Calu3 (cell line): ENCODE measurements around the gene SLC16A10. TPM values are rescaled to one million over a fixed set of nuclear protein-coding genes. Genes with fewer than 3 reads are reported as not detected.

Experiments used
- BruUV-seq: library from RNA; stranded (reverse); fragments of 400-500 nt; replicated peaks from 2 replicates; lab custom pipeline; 2021; lab: Mats Ljungman, UMichigan
- CTCF ChIA-PET: fragments of 300-600 bp; sonication (Branson Sonifier 250); formaldehyde crosslinking; loops from one replicate; lab custom pipeline; 2022; ENCODE audit warnings: antibody characterized with exemption; lab: Charles Lee
- DNase-seq: peaks from one replicate; pipeline ENCODE4 v3.0.0; 2022
- H3K27ac Mint-ChIP-seq: one replicate; pipeline ENCODE4 v1.8.0; 2022; ENCODE audit warnings: mixed read lengths; ENCODE audit not compliant: unreplicated experiment
- H3K27me3 Mint-ChIP-seq: one replicate; pipeline ENCODE4 v1.8.0; 2022; ENCODE audit warnings: mixed read lengths; ENCODE audit not compliant: unreplicated experiment
- H3K36me3 Mint-ChIP-seq: one replicate; pipeline ENCODE4 v1.8.0; 2022; ENCODE audit warnings: mild to moderate bottlenecking, moderate library complexity, mixed read lengths; ENCODE audit not compliant: insufficient read depth, unreplicated experiment
- H3K4me1 Mint-ChIP-seq: one replicate; pipeline ENCODE4 v1.8.0; 2022; ENCODE audit warnings: mild to moderate bottlenecking, low read depth, mixed read lengths; ENCODE audit not compliant: unreplicated experiment
- H3K4me3 Mint-ChIP-seq: one replicate; pipeline ENCODE4 v1.8.0; 2022; ENCODE audit warnings: mild to moderate bottlenecking, low read depth, moderate library complexity, mixed read lengths; ENCODE audit not compliant: unreplicated experiment
- H3K9me3 Mint-ChIP-seq: one replicate; pipeline ENCODE4 v1.8.0; 2022; ENCODE audit warnings: low read depth, mixed read lengths; ENCODE audit not compliant: unreplicated experiment
- intact Hi-C: fragments of 100-400 bp; cut with micrococcal nuclease; formaldehyde crosslinking; loops from one replicate; pipeline ENCODE4 v1.10.0; 2022; ENCODE audit not compliant: unreplicated experiment
- total RNA-seq: library from RNA; stranded (reverse); gene quantifications from 2 replicates; pipeline ENCODE4 v1.2.3, GENCODE V29; 2022
- TF ChIP-seq, protein P1 (sequence below): fragments of 200-600 bp; IDR thresholded peaks from one replicate; pipeline ENCODE4 v1.8.0; 2022; ENCODE audit warnings: antibody characterized with exemption; ENCODE audit not compliant: unreplicated experiment

SLC16A10 gene
- total RNA-seq, 1 experiment from 2014 or later, result 2.6 TPM

DNA sequence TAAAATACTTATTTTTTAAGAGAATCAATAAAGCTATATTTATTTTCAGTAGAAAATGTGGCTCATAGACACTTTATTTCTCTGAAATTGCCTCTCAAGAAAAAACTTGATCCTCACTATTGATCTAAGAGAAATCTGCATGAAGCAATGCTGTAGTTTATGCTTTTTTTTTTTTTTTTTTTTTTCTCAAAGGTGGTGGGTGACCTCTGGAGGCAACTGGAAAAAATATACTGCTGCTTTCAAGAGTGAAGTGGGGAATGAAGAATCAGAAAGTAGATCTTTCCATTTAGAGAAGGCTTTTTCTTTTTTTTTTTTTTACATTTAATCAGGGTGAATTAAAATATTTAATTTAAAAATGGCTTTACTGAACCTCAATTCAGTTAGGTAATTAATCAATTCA is 169.3 kb downstream of the SLC16A10 start:
- no TSS peak for BruUV-seq
- H3K9me3 Mint-ChIP-seq, result no peaks in the 10 kb centered on the region
- no peak for DNase-seq

GRCh38 chr6:111258010-111258409 is 170.7 kb downstream of the SLC16A10 start:
- CTCF ChIA-PET, result interaction anchor here (0.5 kb wide), 1 partner anchor 384 kb away, joined by 3 read pairs; no protein-coding TSS in a partner anchor
- H3K4me3 Mint-ChIP-seq, result peak overlapping the region; percentile 74

More for the DNA sequence above, 169.3 kb downstream of the SLC16A10 start:
- Mint-ChIP-seq H3K27me3 (no peaks in the 10 kb centered on the region), H3K27ac (no peak overlapping the region), H3K4me1 (no peaks in the 10 kb centered on the region), H3K4me3 (no peak overlapping the region), H3K36me3 (peaks cover 22% of the 10 kb centered on the region)
- CTCF ChIA-PET, result interaction anchor here (0.7 kb wide), 1 partner anchor 168 kb away, joined by 8 read pairs; no protein-coding TSS in a partner anchor
- intact Hi-C loops, result loop anchor here (2.0 to 10.0 kb wide), 4 partner anchors 200 to 786 kb away; no protein-coding TSS in a partner anchor
- TF ChIP-seq, protein P1, sequence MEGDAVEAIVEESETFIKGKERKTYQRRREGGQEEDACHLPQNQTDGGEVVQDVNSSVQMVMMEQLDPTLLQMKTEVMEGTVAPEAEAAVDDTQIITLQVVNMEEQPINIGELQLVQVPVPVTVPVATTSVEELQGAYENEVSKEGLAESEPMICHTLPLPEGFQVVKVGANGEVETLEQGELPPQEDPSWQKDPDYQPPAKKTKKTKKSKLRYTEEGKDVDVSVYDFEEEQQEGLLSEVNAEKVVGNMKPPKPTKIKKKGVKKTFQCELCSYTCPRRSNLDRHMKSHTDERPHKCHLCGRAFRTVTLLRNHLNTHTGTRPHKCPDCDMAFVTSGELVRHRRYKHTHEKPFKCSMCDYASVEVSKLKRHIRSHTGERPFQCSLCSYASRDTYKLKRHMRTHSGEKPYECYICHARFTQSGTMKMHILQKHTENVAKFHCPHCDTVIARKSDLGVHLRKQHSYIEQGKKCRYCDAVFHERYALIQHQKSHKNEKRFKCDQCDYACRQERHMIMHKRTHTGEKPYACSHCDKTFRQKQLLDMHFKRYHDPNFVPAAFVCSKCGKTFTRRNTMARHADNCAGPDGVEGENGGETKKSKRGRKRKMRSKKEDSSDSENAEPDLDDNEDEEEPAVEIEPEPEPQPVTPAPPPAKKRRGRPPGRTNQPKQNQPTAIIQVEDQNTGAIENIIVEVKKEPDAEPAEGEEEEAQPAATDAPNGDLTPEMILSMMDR, result no peak

DNA sequence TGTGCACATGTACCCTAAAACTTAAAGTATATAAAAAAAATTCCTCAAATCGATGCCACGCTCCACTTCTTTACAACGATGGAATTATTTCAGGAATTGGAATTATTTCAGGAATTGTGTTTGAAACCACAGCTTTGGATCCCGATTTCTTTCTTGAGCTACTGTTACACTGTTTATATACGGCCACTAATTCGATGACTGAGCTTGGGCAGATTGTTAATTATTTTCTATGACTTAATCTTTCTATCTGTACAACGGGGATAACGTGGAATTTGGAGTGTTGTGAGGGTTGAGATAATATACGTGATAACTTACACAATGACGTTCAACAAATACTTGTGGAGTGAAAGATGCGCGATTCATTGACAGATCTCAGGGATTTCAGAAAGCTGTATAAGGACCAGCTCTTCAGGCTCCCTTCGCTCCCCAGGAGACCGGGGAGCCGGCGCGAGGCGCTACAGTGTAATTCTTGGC is 171.3 kb downstream of the SLC16A10 start:
- no peaks in the 10 kb centered on the region for H3K27me3 Mint-ChIP-seq
- TF ChIP-seq, protein P1, result no peak
- CTCF ChIA-PET, result interaction anchor here (0.5 to 1.5 kb wide), 15 partner anchors 58 to 829 kb away, joined by 3 to 22 read pairs (median 3); partner anchors contain the start of genes FAM229B, TRAF3IP2 and TUBE1
- H3K9me3 Mint-ChIP-seq, result no peaks in the 10 kb centered on the region
- peak overlapping the region; percentile 74 for H3K4me3 Mint-ChIP-seq
- intact Hi-C loops, result loop anchor here (1.0 to 10.0 kb wide), 4 partner anchors 222 to 784 kb away; no protein-coding TSS in a partner anchor
- no peak for DNase-seq
- peaks cover 30% of the 10 kb centered on the region for H3K36me3 Mint-ChIP-seq
- peaks cover 2% of the 10 kb centered on the region for H3K4me1 Mint-ChIP-seq
- peak overlapping the region; percentile 60 for H3K27ac Mint-ChIP-seq
- no TSS peak for BruUV-seq

More at GRCh38 chr6:111258010-111258409, 170.7 kb downstream of the SLC16A10 start:
- no peaks in the 10 kb centered on the region for H3K4me1 Mint-ChIP-seq
- no peak for DNase-seq
- H3K27ac Mint-ChIP-seq, result peak overlapping the region; percentile 60
- H3K9me3 Mint-ChIP-seq, result no peaks in the 10 kb centered on the region
- intact Hi-C loops, result loop anchor here (5.0 to 10.0 kb wide), 3 partner anchors 246 to 784 kb away; no protein-coding TSS in a partner anchor
- TF ChIP-seq, protein P1, result no peak
- no TSS peak for BruUV-seq
- peaks cover 29% of the 10 kb centered on the region for H3K36me3 Mint-ChIP-seq
- no peaks in the 10 kb centered on the region for H3K27me3 Mint-ChIP-seq

DNA sequence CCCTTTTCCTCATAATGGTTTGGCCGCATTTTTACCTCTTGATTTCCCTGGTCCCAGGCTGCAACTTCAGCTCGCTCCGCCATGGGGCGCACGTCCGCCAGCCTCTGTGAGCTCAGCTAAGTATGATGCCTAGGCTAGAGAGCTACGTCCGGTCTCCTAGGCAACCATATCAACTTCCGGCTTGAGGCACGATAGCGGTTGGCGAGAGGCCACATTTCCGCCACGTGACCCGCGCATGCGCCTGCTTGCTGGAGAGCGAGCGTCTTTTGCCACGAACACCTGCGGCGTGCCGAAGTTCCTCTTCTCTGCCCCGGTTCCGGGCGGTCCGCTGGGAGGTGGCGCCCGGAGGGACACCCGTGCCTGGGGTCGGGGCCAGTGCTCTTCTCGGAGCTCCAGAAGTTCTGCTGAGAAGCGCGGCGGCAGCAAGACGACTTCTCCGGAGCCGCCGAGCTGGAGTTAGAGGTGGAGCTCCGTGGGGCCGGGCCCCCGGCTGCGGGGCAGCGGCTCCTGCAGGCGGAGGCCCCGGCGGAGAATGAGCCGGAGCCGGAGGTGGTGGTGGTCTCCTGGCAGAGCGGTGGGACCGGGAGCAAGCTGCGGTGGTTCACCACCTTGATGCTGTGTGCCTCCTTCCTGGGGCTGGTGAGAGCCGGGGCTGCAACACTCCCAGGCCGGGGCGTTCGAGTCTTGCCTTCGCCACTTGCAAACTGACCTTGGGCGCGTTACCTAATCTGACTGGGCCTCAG is 172.0 kb downstream of the SLC16A10 start:
- DNase-seq, result peak; percentile 97
- Mint-ChIP-seq H3K27ac (peak overlapping the region; percentile 60), H3K4me1 (peaks cover 8% of the 10 kb centered on the region), H3K4me3 (peak overlapping the region; percentile 74), H3K27me3 (no peaks in the 10 kb centered on the region), H3K36me3 (peaks cover 36% of the 10 kb centered on the region), H3K9me3 (no peaks in the 10 kb centered on the region)
- TF ChIP-seq, protein P1, result peak; percentile 89
- CTCF ChIA-PET, result interaction anchor here (0.6 to 1.5 kb wide), 16 partner anchors 9 to 828 kb away, joined by 3 to 22 read pairs (median 4); partner anchors contain the start of genes FAM229B, TRAF3IP2 and TUBE1
- TSS peak; percentile 62 for BruUV-seq
- intact Hi-C loops, result loop anchor here (1.0 to 10.0 kb wide), 4 partner anchors 221 to 783 kb away; no protein-coding TSS in a partner anchor
